ENCODE measurements around the gene SERHL2.
A peak's percentile ranks its signal among the peaks of the same experiment; 100 is the strongest.
"Not testable (repeated sequence)": the region's sequence is repeated elsewhere in the genome, so short reads cannot be mapped to it uniquely, and the experiment has no call there.

Gene SERHL2

GRCh38 chr22:42575996-42576574, 22.3 kb downstream of the SERHL2 start:
- not testable (repeated sequence) for DNase-seq

- not testable (repeated sequence) for DNase-seq
Measured at GRCh38 chr22:42577141-42577540, 23.4 kb downstream of the SERHL2 start.

- DNase-seq: no peak
Measured at GRCh38 chr22:42577623-42578240, 24.0 kb downstream of the SERHL2 start.

- DNase-seq: not testable (repeated sequence)
Measured at GRCh38 chr22:42580040-42580439, 26.3 kb downstream of the SERHL2 start.

- DNase-seq: not testable (repeated sequence)
Measured at GRCh38 chr22:42581194-42581761, 27.5 kb downstream of the SERHL2 start.

GRCh38 chr22:42581762-42582716, 28.3 kb downstream of the SERHL2 start:
- DNase-seq: peak; percentile 79

GRCh38 chr22:42582987-42583386, 29.2 kb downstream of the SERHL2 start:
- DNase-seq: no peak

- DNase-seq: no peak
Measured at GRCh38 chr22:42584364-42584940, 30.7 kb downstream of the SERHL2 start.

GRCh38 chr22:42585096-42585495, 31.3 kb downstream of the SERHL2 start:
- DNase-seq: no peak

GRCh38 chr22:42586381-42586780, 32.6 kb downstream of the SERHL2 start:
- no peak for DNase-seq

GRCh38 chr22:42587588-42588175, 33.9 kb downstream of the SERHL2 start:
- DNase-seq: no peak

- DNase-seq: no peak
Measured at GRCh38 chr22:42591987-42592386, 38.2 kb downstream of the SERHL2 start.

GRCh38 chr22:42595434-42595833, 41.7 kb downstream of the SERHL2 start:
- no peak for DNase-seq

GRCh38 chr22:42596336-42596735, 42.6 kb downstream of the SERHL2 start:
- no peak for DNase-seq

GRCh38 chr22:42596863-42597530, 43.2 kb downstream of the SERHL2 start:
- no peak for DNase-seq

GRCh38 chr22:42601879-42602465, 48.2 kb downstream of the SERHL2 start:
- DNase-seq: no peak

- no peak for DNase-seq
Measured at GRCh38 chr22:42602470-42602869, 48.7 kb downstream of the SERHL2 start.

GRCh38 chr22:42603427-42603826, 49.7 kb downstream of the SERHL2 start:
- DNase-seq: no peak

GRCh38 chr22:42604403-42604802, 50.6 kb downstream of the SERHL2 start:
- no peak for DNase-seq

- not testable (repeated sequence) for DNase-seq
Measured at GRCh38 chr22:42607641-42608040, 53.9 kb downstream of the SERHL2 start.

GRCh38 chr22:42608136-42608822, 54.5 kb downstream of the SERHL2 start:
- no peak for DNase-seq
